GM21390 (cell line): ENCODE results near the gene ARPC2.

Experiments used
- ATAC-seq: cut with Tn5 transposase; IDR thresholded peaks from one replicate; pipeline ENCODE4 v1.9.1; 2021; ENCODE audit not compliant: unreplicated experiment

ARPC2 gene

GRCh38 chr2:218289639-218290315 is 72.8 kb downstream of the ARPC2 start:
- ATAC-seq: no peak

GRCh38 chr2:218290316-218291261 is 73.6 kb downstream of the ARPC2 start:
- ATAC-seq: peak; percentile 55

- ATAC-seq: no peak
These were observed 74.5 kb downstream of the ARPC2 start for GRCh38 chr2:218291318-218292047.

GRCh38 chr2:218292048-218293014 is 75.3 kb downstream of the ARPC2 start, which contains the start of gene TMBIM1:
TSS of gene TMBIM1 (minus strand) at chr2:218292503. CDS start at chr2:218282141, 10,362 bp downstream.
- ATAC-seq: peak; percentile 68

GRCh38 chr2:218293715-218294429 is 76.9 kb downstream of the ARPC2 start:
- ATAC-seq: no peak

- ATAC-seq: no peak
These were observed 77.5 kb downstream of the ARPC2 start for GRCh38 chr2:218294430-218295022.

GRCh38 chr2:218295029-218295428 is 78.0 kb downstream of the ARPC2 start:
- ATAC-seq: no peak

- ATAC-seq: no peak
These were observed 79.2 kb downstream of the ARPC2 start for GRCh38 chr2:218296200-218296599.

GRCh38 chr2:218296847-218297246 is 79.9 kb downstream of the ARPC2 start:
- ATAC-seq: no peak

- ATAC-seq: no peak
These were observed 81.4 kb downstream of the ARPC2 start for GRCh38 chr2:218298314-218298875.

- no peak for ATAC-seq
These were observed 83.2 kb downstream of the ARPC2 start for GRCh38 chr2:218300141-218300540.

- ATAC-seq: peak; percentile 75
These were observed 84.3 kb downstream of the ARPC2 start for GRCh38 chr2:218301176-218301819.
